Mucosa of descending colon (tissue), 3 donors: Measurements from ENCODE around the gene AKT3. TPM values are rescaled to one million over a fixed set of nuclear protein-coding genes. Genes with fewer than 3 reads are reported as not detected.

ENCODE experiments used
- ATAC-seq: fragments of 200-7000 bp; cut with Tn5 transposase; one replicate; pipeline ENCODE4 v1.9.1; 2020; ENCODE audit warnings: mild to moderate bottlenecking, moderate library complexity
- DNase-seq, 3 donors: peaks; one replicate each; pipeline ENCODE4 v3.0.0-alpha.2; 2020
- H3K36me3 ChIP-seq: fragments of 200-600 bp; one replicate; pipeline ENCODE4 v1.8.0; 2021; ENCODE audit warnings: low read depth, mild to moderate bottlenecking
- H3K4me1 ChIP-seq: fragments of 200-600 bp; one replicate; pipeline ENCODE4 v1.8.0; 2021; ENCODE audit warnings: low read depth, mild to moderate bottlenecking
- H3K4me3 ChIP-seq: fragments of 200-600 bp; one replicate; pipeline ENCODE4 v1.8.0; 2021; ENCODE audit warnings: mild to moderate bottlenecking
- H3K9me3 ChIP-seq: fragments of 200-600 bp; one replicate; pipeline ENCODE4 v1.8.0; 2021; ENCODE audit warnings: mild to moderate bottlenecking
- intact Hi-C, 2 donors: fragments of 100-400 bp; cut with DNase I in 1 of 2; cut with micrococcal nuclease in 1 of 2; formaldehyde crosslinking; loops; one replicate each; pipeline versions ENCODE4 v1.11.0 to v1.11.1; 2022; cut with DNase I, micrococcal nuclease
- total RNA-seq, 3 donors: library from RNA; stranded (reverse); fragmentation: NEBNext Ultra II Directional in 2 of 3; extraction: Animal tissue kit (Norgen Biotek cat#: 25700) in 2 of 3; gene quantifications; one replicate each; pipeline versions ENCODE4 v1.2.1 to v1.2.4, GENCODE V29; 2021 to 2023
- TF ChIP-seq, protein P1 (sequence below): fragments of 200-600 bp; IDR thresholded peaks from one replicate; pipeline ENCODE4 v1.8.0; 2022; ENCODE audit warnings: antibody characterized with exemption, mild to moderate bottlenecking
- donor health status: DM: no; HTN: no; CAD: no; lungs with moderate emphysema.
- donor health status: DM: no; HTN: no; CAD: no.
- donor health status: DM: no; HTN: yes; CAD: no.

Gene AKT3
- total RNA-seq, 3 donors from 2014 or later: 8.2 to 119 (median 12.6) TPM

DNA sequence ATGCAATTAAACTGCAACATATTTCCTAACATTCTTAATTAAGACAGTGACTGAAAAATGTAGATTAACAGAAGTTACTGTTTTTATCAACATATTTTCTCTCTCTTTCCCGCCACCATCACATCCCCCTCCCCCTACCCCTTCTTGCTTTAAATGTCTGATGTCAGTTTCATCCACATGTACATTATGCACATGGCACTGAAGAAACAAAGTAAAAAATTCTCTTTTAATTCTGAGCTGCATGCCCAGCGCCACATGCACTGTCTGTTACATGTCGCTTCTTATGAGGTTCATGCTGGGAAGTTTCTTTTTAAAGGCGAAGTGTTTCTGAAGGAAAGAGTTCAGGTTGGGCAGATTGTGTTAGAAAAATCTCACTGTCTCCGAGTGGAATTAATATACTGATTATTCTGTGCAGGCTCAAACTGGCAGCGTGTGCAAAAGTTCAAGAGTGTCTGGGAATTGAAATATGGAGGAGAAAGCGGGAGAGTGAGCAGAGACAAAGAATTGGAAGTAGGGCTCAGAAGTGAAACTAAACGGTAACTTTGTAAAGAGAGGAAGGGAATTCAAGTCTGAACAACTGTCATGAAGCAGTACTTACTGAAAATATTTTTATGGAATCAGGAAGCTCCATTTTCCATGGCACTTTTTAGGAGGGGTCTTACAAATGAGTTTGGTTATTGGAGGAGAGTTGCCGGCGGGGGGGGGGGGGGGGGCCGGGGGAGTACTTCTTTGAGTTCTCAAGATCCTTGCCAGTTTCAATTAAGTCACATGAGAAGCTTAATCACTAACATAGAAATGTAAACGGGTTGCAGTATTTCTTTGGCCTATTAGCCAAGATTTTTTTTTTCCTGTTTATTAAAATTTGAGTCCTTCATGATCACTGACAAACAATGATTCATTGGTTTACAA, 376.6 kb downstream of the AKT3 start:
- TF ChIP-seq, protein P1, sequence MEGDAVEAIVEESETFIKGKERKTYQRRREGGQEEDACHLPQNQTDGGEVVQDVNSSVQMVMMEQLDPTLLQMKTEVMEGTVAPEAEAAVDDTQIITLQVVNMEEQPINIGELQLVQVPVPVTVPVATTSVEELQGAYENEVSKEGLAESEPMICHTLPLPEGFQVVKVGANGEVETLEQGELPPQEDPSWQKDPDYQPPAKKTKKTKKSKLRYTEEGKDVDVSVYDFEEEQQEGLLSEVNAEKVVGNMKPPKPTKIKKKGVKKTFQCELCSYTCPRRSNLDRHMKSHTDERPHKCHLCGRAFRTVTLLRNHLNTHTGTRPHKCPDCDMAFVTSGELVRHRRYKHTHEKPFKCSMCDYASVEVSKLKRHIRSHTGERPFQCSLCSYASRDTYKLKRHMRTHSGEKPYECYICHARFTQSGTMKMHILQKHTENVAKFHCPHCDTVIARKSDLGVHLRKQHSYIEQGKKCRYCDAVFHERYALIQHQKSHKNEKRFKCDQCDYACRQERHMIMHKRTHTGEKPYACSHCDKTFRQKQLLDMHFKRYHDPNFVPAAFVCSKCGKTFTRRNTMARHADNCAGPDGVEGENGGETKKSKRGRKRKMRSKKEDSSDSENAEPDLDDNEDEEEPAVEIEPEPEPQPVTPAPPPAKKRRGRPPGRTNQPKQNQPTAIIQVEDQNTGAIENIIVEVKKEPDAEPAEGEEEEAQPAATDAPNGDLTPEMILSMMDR: no peak
- intact Hi-C loops: no loop called here

DNA sequence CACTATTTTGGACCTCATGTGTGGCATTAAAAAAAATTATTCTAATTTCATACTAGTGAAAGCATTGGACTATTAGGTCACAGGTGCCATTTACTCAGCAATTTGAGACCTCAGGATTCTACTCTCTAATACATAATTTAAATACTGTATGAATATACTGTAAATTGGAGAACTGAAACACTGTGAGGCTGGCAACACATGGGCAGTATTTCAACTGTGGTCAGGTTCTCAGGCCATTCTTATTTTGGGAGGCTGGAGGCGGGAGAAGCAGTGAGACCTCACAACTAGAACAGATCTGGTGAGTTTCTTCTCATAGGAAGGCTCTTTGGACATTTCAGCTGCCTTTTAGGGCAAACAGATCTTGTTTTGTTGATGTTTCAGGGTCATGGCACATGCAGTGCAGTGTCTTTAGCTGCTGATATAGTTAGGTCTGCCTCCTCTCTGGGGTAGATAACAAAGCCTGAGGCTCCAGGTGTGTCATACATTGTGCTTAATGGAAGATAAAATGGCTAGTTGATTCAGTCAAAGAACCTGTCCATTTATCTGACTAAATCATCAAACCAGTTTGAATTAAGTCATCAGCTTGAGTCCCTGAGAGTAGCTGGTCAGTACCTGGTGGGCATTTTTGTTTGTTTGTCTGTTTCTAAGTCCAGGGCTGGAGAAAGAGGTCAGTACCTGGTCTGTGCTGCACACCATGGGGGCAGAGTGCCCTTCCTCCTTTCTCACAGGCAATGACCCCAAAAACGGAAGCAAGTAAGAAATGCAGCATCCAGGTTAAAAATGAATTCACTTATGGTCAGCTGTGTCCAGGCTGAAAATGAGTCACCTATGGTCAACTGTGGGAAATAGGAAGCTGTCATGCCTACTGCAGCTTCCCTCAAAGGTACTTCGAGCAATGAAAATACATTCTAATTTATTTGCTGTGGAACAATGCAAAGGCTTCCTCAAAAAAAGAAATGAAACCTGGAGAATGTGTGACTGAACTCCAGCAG, 378.0 kb downstream of the AKT3 start:
- TF ChIP-seq, protein P1: no peak
- Histone ChIP-seq H3K9me3 (no peaks in the 10 kb centered on the region), H3K36me3 (no peaks in the 10 kb centered on the region), H3K4me1 (no peaks in the 10 kb centered on the region), H3K4me3 (no peak overlapping the region)
- peak in 1 of 3 donors; percentile 21 for DNase-seq
- ATAC-seq: peak; percentile 24
- intact Hi-C loops: no loop called here

More for the DNA sequence above, 376.6 kb downstream of the AKT3 start:
- Histone ChIP-seq H3K9me3 (no peaks in the 10 kb centered on the region), H3K4me3 (no peak overlapping the region), H3K4me1 (no peaks in the 10 kb centered on the region), H3K36me3 (no peaks in the 10 kb centered on the region)
- no peak for DNase-seq
- ATAC-seq: no peak

DNA sequence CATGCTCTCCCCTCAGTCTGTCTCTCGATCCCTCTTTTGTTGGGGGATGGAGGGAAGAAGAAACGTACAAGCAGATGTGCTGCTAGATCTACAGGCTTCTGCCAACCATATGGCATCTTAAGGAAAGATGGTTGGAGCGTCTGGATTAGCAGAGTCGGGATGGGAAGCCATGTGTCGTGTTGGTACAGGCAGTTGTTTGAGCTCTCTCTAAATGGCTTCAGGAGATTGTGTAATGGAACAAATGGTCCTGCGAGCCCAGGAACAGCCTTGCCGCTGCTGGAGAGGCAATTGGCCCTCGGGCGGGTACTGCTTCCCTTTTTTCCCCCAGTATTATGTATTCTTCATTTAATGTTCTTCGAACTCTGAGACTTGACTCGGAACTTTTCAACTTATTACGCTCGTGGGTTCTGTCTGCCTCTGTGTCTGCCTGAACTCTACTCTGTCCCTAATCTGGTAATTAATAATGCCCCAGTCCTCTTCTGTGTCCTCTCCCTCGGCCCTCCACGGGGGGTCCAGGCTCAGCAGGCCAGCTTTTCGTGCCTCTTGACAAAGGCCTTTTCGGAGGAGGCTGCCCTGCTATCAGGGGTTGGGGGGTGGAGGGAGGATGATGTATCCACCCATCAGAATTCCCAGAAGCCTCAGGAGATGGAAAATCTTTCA, 378.9 kb downstream of the AKT3 start:
- H3K9me3 ChIP-seq: no peaks in the 10 kb centered on the region
- TF ChIP-seq, protein P1: no peak
- no peaks in the 10 kb centered on the region for H3K4me1 ChIP-seq
- DNase-seq: no peak
- ATAC-seq: no peak
- H3K4me3 ChIP-seq: no peak overlapping the region
- intact Hi-C loops: no loop called here
- no peaks in the 10 kb centered on the region for H3K36me3 ChIP-seq

DNA sequence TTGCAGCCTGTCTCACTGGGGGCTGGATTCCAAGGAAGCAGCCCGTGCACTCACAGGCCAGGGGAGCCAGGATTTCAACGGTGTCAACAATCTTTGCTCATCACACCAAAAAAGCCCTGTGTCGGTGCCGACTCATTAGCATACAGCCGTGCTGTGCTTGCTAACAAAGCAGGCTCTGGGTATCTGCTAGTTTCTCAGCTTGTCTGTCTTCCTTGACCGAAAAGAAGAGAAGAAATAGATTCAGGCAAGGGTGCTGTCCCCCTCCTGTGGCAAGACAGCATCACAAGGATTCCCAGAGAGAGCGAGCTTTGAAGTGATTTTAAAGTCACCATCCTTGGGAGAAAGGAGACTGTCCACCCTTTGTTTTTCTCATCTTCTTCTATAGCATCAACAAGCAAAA, 379.5 kb downstream of the AKT3 start:
- no peak for ATAC-seq
- intact Hi-C loops: no loop called here

More for the DNA sequence above, 379.5 kb downstream of the AKT3 start:
- H3K36me3 ChIP-seq: no peaks in the 10 kb centered on the region
- DNase-seq: no peak
- H3K9me3 ChIP-seq: no peaks in the 10 kb centered on the region
- TF ChIP-seq, protein P1: no peak
- no peak overlapping the region for H3K4me3 ChIP-seq
- no peaks in the 10 kb centered on the region for H3K4me1 ChIP-seq
